GM12874 (cell line): ENCODE measurements around the gene CCDC85C.

ENCODE experiments used
- CTCF ChIP-seq: IDR thresholded peaks from 2 replicates; pipeline ENCODE4 v1.5.1; 2011; ENCODE audit warnings: low read depth, mild to moderate bottlenecking, control low read depth, low read length, moderate library complexity; ENCODE audit not compliant: insufficient read depth

CCDC85C gene

GRCh38 chr14:99601361-99601831, 2.6 kb downstream of the CCDC85C start:
- TF ChIP-seq CTCF: no peak

DNA sequence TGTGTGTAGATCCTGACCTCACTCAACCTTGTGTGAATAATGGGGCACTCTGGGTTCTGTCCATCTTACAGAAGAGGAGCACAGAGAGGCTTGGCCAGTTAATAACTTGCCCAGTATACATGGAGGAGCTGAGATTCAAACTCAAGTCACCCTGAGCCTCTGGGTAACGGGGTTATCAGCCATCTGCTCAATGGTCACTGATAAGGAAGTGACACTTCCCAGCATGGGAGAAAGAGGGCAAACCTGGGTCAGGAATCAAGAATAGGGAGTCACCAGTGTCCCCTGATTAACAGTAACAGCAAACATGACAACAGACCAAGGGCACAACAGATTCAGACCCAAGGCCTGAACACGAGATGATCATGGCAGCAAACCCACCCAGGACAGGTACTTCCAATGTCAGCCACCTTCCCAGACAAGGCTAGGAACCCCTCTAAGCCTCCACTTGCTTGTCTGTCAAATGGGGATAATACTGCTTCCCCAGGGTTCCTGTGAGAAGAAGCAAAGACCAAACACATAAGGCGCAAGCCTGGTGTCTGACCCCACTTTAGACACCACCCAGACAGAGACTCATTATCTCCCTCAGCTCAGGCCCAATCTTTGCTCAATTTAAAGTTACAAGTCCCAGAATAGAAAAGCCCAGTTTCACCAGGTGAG, 3.6 kb downstream of the CCDC85C start:
- TF ChIP-seq CTCF: no peak

GRCh38 chr14:99599393-99599792, 4.6 kb downstream of the CCDC85C start:
- TF ChIP-seq CTCF: no peak

DNA sequence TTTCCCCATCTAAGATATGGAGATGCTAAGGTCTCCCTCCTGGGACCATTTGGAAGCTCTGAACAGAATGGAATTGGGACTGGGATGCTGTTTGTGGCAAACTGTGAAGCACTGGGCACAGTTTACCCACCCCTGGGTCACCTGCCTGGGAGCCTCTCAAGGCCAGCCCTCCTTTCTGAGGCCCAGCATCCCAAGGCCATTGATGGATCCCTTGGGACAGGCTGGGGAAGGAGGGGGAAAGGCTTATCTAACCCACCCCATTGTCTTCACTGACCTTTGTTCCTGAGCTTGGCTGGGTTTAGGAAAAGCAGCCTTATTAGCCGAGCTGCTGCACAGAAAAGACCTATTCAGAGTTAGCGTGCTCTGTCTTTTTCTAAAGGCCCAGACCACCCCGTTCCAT, 5.2 kb downstream of the CCDC85C start:
- no peak for TF ChIP-seq CTCF

DNA sequence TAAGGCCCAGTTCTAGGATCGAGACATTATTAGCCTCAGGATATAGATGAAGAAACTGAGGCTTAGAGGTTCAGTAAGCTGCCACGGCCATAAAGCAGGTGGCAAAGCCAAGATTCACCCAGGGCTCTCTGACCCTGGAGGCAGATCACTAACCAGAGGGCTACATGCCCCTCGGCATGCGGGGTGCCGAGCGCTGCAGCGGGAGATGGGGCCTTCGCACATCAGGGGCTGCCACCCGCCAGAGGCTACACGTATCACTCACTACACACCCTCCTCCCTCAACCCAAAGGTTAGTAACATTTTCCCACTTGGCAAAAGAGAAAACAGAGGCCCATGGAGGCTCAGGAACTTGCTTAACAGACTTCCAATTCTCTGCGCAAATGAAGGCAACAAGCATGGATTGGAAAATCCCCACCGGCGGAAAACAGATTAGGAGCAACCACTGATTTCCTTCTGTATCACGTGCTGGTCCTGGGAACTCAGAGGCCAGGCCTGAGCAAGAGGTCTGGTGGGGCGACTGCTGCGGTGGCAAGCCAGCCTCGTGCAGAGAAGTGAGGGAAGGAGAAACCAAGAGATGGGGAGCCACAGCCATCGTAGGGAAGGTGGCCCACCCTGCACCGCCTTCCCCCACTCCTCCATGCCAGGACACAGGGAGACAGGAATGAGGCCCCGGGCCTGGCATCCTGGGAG, 6.0 kb downstream of the CCDC85C start:
- no peak for TF ChIP-seq CTCF

DNA sequence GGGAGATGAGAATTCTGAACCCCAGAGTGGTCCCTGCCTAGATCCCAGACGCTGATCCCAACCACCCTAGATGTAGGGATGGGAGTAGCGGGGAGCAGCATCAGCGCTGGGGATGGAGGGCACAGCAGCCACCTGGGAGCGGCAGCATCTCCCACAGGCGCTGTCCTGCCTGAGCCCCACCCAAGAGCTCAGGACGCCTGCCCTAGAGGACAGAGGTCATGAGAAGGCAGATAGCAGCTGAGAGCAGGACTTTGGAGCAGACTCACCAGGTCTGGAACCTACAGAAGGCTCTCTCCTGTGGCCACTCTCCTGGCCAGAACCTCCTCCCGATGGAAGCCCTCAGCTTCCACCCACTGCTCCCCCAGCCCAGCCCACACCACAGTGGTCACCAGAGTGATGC, 7.2 kb downstream of the CCDC85C start:
- no peak for TF ChIP-seq CTCF

DNA sequence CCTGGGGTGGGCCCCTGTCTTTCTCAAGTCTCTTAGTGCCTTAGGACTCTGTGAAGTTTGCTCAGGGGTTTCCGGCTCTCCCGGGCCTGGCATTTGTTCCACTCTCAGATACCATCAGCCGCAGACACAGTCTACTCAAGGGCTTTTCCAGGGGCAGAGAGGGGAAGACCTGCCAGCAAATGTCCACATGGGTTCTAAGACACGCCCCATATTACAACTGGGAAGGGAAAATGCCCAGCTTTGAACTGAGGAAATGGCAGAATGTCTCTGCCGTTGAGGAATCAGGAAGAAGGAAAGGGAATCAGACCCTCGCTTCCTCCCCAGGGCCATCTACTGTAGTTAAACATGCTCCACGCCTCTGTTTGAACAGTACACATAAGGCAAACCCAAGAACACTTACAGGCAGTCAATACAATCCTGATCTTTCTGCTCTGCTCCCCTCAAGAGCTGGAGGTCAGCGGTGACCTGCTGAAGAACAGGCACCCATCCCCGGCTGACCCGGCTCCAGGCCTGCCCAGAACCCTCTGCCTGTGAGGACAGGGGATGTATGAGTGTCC, 7.9 kb downstream of the CCDC85C start:
- TF ChIP-seq CTCF: no peak
